Left ventricle myocardium superior (tissue), 1 donor: ENCODE results near the gene TNRC6C. TPM values are rescaled to one million over a fixed set of nuclear protein-coding genes. Genes with fewer than 3 reads are reported as not detected.

Source experiments
- total RNA-seq: library from RNA; stranded (reverse); fragmentation: NEBNext Ultra II Directional; extraction: Animal tissue kit (Norgen Biotek cat#: 25700); gene quantifications from one replicate; pipeline ENCODE4 v1.2.1, GENCODE V29; 2021
- donor health status: DM: no; HTN: yes; CAD: no; lungs with severe emphysema.

The TNRC6C gene
- total RNA-seq, 1 donor from 2014 or later = 21.2 TPM

Other genes starting within 250 kb of the TNRC6C start
- gene TMC6, start 170.1 kb downstream of the TNRC6C start, total RNA-seq = 69.2 TPM
- 1.5 TPM for gene TMC8, start 172.1 kb downstream of the TNRC6C start, total RNA-seq
- not detected for gene C17orf99, start 187.7 kb downstream of the TNRC6C start, total RNA-seq
- 120 TPM for gene SYNGR2, start 209.9 kb downstream of the TNRC6C start, total RNA-seq
- gene TK1, start 228.3 kb downstream of the TNRC6C start, total RNA-seq = 2.1 TPM
- gene AFMID, start 228.7 kb downstream of the TNRC6C start, total RNA-seq = 45.0 TPM